IPS-18a (cell line): ENCODE results near the gene PDE6A.

ENCODE experiments used
- H3K27ac ChIP-seq: one replicate; pipeline ENCODE4 v1.5.1; 2013; ENCODE audit warnings: low read length
- H3K27me3 ChIP-seq: one replicate; pipeline ENCODE4 v1.6.1; 2013; ENCODE audit warnings: mild to moderate bottlenecking, low read length; ENCODE audit not compliant: control insufficient read depth, insufficient read depth
- H3K36me3 ChIP-seq: one replicate; pipeline ENCODE4 v1.6.1; 2013; ENCODE audit warnings: low read depth, low read length; ENCODE audit not compliant: control insufficient read depth
- H3K4me1 ChIP-seq: one replicate; pipeline ENCODE4 v1.6.1; 2013; ENCODE audit warnings: low read depth, low read length; ENCODE audit not compliant: control insufficient read depth
- H3K4me3 ChIP-seq: one replicate; pipeline ENCODE4 v1.5.1; 2013; ENCODE audit warnings: low read length
- H3K9ac ChIP-seq: one replicate; pipeline ENCODE4 v1.6.1; 2013; ENCODE audit warnings: mild to moderate bottlenecking, low read length, moderate library complexity
- H3K9me3 ChIP-seq: one replicate; pipeline ENCODE4 v1.6.1; 2013; ENCODE audit warnings: low read depth, low read length; ENCODE audit not compliant: control insufficient read depth

Gene PDE6A

DNA sequence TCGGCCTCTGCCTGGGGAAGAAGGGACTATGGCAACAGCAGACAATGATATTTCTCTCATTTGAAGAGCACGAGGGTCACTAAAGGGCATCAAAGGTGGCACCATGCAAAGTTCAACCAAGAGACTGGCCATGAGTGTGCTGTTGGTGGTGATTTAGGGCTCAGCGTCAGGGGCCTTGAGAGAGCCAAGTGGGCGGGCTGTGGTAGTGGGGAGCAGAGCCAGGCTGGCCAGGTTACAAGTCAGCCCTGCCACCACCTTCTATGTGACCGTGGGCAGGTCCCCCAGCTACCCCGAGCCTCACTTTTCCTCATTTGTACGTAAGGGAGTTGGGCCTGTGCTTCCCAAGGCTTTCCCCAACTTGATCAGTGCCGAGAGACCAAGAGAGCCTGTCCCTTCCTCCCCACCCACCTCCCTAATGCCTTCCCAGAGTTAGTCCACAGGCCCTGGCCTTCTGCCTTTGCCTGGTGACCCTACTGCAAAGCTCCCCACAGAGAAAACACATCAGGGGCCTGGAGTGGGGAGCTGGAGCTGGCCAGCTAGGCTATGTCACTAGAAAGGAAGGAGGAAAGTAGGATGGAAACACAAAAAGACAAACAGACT lies 104.3 kb downstream of the PDE6A start:
- H3K4me3 ChIP-seq, result no peak overlapping the region
- H3K9ac ChIP-seq, result no peak overlapping the region
- H3K36me3 ChIP-seq, result no peaks in the 10 kb centered on the region
- no peaks in the 10 kb centered on the region for H3K9me3 ChIP-seq
- H3K27ac ChIP-seq, result no peak overlapping the region
- H3K27me3 ChIP-seq, result no peaks in the 10 kb centered on the region
- no peaks in the 10 kb centered on the region for H3K4me1 ChIP-seq

- no peak overlapping the region for H3K27ac ChIP-seq
- no peak overlapping the region for H3K4me3 ChIP-seq
- no peaks in the 10 kb centered on the region for H3K4me1 ChIP-seq
- H3K27me3 ChIP-seq, result no peaks in the 10 kb centered on the region
- H3K36me3 ChIP-seq, result no peaks in the 10 kb centered on the region
- no peaks in the 10 kb centered on the region for H3K9me3 ChIP-seq
- H3K9ac ChIP-seq, result no peak overlapping the region
Observed at GRCh38 chr5:149839761-149840160, 104.8 kb downstream of the PDE6A start.

DNA sequence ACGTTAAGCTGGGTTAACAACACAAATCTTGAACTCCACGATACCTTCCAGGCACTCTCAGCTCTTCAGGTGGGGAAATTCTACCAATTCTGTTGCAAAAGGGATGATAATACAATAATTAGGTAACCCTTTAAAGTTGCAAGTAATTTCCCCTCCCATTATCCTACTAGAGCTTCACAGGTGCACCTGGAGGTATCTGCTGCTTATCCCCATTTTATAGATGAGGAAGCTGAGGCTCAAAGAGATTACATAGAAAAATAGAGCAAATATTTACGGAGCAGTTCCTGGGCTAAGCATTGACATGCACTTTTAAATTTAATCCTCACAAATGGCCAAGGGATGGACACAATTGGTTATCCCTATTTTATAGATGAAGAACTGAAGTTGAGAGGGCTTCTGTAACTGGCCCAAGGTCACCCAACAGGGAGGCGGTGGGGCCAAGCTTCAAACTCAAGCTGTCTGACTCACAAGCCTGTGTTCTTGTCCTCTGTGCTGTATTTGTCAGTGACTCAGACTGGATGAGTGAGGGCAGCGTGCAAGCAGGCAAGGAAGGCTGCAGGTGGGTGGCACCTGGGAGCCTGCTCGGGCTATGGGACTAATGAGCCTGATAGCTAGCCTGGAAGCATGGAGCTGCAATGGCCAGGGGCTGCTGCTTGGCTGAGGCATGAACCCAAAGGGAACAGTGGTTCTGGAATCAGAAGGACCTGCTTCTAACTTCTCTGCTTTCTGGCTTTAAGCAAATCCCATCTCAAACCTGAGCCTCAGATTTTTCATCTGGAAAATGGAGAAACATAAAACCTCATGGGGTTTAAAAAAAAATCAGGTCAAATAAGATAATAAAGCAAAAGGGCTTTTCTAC lies 105.5 kb downstream of the PDE6A start:
- H3K4me1 ChIP-seq, result no peaks in the 10 kb centered on the region
- H3K9me3 ChIP-seq, result no peaks in the 10 kb centered on the region
- H3K36me3 ChIP-seq, result no peaks in the 10 kb centered on the region
- no peak overlapping the region for H3K4me3 ChIP-seq
- no peak overlapping the region for H3K9ac ChIP-seq
- no peaks in the 10 kb centered on the region for H3K27me3 ChIP-seq
- no peak overlapping the region for H3K27ac ChIP-seq

- Histone ChIP-seq H3K4me3 (no peak overlapping the region), H3K27me3 (no peaks in the 10 kb centered on the region), H3K36me3 (no peaks in the 10 kb centered on the region), H3K4me1 (no peaks in the 10 kb centered on the region), H3K9ac (no peak overlapping the region), H3K27ac (no peak overlapping the region), H3K9me3 (no peaks in the 10 kb centered on the region)
Observed at GRCh38 chr5:149837680-149838269, 106.8 kb downstream of the PDE6A start.

- Histone ChIP-seq H3K4me1 (no peaks in the 10 kb centered on the region), H3K9ac (no peak overlapping the region), H3K4me3 (no peak overlapping the region), H3K27me3 (no peaks in the 10 kb centered on the region), H3K27ac (no peak overlapping the region), H3K36me3 (no peaks in the 10 kb centered on the region), H3K9me3 (no peaks in the 10 kb centered on the region)
Observed at GRCh38 chr5:149836451-149837139, 108.0 kb downstream of the PDE6A start.

GRCh38 chr5:149834246-149834855 lies 110.2 kb downstream of the PDE6A start:
- no peak overlapping the region for H3K27ac ChIP-seq
- H3K9ac ChIP-seq, result no peak overlapping the region
- H3K9me3 ChIP-seq, result no peaks in the 10 kb centered on the region
- H3K36me3 ChIP-seq, result peaks cover 4% of the 10 kb centered on the region
- no peaks in the 10 kb centered on the region for H3K4me1 ChIP-seq
- H3K4me3 ChIP-seq, result no peak overlapping the region
- no peaks in the 10 kb centered on the region for H3K27me3 ChIP-seq

DNA sequence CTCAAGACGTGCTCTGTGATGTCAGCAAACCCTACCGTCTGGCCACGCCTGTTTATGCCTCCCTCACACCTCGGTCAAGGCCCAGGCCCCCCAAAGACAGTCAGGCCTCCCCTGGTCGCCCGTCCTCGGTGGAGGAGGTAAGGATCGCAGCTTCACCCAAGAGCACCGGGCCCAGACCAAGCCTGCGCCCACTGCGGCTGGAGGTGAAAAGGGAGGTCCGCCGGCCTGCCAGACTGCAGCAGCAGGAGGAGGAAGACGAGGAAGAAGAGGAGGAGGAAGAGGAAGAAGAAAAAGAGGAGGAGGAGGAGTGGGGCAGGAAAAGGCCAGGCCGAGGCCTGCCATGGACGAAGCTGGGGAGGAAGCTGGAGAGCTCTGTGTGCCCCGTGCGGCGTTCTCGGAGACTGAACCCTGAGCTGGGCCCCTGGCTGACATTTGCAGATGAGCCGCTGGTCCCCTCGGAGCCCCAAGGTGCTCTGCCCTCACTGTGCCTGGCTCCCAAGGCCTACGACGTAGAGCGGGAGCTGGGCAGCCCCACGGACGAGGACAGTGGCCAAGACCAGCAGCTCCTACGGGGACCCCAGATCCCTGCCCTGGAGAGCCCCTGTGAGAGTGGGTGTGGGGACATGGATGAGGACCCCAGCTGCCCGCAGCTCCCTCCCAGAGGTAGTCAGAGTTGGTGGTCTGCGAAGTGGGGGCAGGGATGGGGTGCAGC lies 111.3 kb downstream of the PDE6A start:
- no peaks in the 10 kb centered on the region for H3K9me3 ChIP-seq
- H3K36me3 ChIP-seq, result peaks cover 4% of the 10 kb centered on the region
- H3K27ac ChIP-seq, result no peak overlapping the region
- H3K4me3 ChIP-seq, result no peak overlapping the region
- no peaks in the 10 kb centered on the region for H3K4me1 ChIP-seq
- H3K27me3 ChIP-seq, result no peaks in the 10 kb centered on the region
- H3K9ac ChIP-seq, result no peak overlapping the region

DNA sequence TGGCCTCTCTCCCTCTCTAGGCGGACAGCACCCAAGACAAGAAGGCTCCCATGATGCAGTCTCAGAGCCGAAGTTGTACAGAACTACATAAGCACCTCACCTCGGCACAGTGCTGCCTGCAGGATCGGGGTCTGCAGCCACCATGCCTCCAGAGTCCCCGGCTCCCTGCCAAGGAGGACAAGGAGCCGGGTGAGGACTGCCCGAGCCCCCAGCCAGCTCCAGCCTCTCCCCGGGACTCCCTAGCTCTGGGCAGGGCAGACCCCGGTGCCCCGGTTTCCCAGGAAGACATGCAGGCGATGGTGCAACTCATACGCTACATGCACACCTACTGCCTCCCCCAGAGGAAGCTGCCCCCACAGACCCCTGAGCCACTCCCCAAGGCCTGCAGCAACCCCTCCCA lies 112.0 kb downstream of the PDE6A start:
- no peak overlapping the region for H3K27ac ChIP-seq
- H3K27me3 ChIP-seq, result no peaks in the 10 kb centered on the region
- H3K9ac ChIP-seq, result no peak overlapping the region
- H3K9me3 ChIP-seq, result no peaks in the 10 kb centered on the region
- H3K4me3 ChIP-seq, result no peak overlapping the region
- peaks cover 4% of the 10 kb centered on the region for H3K36me3 ChIP-seq
- no peaks in the 10 kb centered on the region for H3K4me1 ChIP-seq

DNA sequence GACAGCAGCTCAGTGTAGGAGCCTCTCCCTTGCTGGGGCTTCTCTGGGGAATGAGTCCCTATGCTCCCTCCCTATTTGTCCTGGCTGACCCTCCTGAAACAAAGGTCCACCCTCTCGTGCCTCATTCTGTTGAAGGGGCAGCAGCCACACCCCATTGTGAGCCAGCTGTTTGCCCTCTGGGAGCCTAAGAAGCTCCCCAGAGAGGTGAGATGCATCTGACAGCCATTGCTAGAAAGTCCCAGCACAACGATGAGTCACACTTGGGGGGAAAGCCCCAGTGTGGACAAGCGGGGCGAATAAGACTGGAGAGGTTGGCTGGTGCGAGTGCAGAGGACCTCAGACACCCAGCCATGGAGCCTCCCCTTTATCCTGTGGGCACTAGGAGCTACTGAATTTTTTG lies 113.1 kb downstream of the PDE6A start:
- Histone ChIP-seq H3K9me3 (no peaks in the 10 kb centered on the region), H3K9ac (no peak overlapping the region), H3K36me3 (peaks cover 4% of the 10 kb centered on the region), H3K4me3 (no peak overlapping the region), H3K27me3 (no peaks in the 10 kb centered on the region), H3K4me1 (no peaks in the 10 kb centered on the region), H3K27ac (no peak overlapping the region)

GRCh38 chr5:149830579-149830978 lies 114.0 kb downstream of the PDE6A start:
- no peak overlapping the region for H3K4me3 ChIP-seq
- H3K9me3 ChIP-seq, result no peaks in the 10 kb centered on the region
- H3K4me1 ChIP-seq, result no peaks in the 10 kb centered on the region
- H3K27ac ChIP-seq, result no peak overlapping the region
- H3K27me3 ChIP-seq, result no peaks in the 10 kb centered on the region
- H3K36me3 ChIP-seq, result peaks cover 4% of the 10 kb centered on the region
- no peak overlapping the region for H3K9ac ChIP-seq

- Histone ChIP-seq H3K9me3 (no peaks in the 10 kb centered on the region), H3K4me1 (no peaks in the 10 kb centered on the region), H3K4me3 (no peak overlapping the region), H3K27me3 (no peaks in the 10 kb centered on the region), H3K36me3 (peaks cover 4% of the 10 kb centered on the region), H3K9ac (no peak overlapping the region), H3K27ac (no peak overlapping the region)
Observed at GRCh38 chr5:149829954-149830353, 114.6 kb downstream of the PDE6A start.
